Measurements from ENCODE around the gene NCR3LG1.
"Not testable (repeated sequence)": the region's sequence is repeated elsewhere in the genome, so short reads cannot be mapped to it uniquely, and the experiment has no call there.

NCR3LG1 gene

GRCh38 chr11:17413414-17414316 is 62.1 kb downstream of the NCR3LG1 start:
- DNase-seq = peak; percentile 62

DNA sequence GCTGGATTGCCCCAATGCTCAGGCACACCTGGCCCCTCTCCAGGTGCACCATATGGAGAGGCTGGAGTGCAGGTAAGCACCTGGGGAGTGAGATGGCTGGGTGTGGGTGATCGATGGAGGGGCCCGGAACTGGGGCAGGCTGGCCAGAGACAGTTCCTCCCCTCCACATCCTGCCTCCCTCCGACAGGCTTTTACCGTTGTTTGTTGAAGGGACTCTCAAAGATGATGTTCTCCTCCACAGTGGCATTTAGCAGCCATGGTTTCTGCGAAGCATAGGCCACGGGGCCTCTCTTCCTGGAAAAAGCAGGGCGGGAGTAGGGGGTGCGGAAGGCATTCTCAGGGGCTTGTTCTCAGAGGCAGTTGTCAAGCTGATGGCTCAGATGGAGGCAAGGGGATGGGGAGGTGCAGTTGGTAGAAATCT is 62.7 kb downstream of the NCR3LG1 start:
- DNase-seq = no peak

GRCh38 chr11:17414992-17415391 is 63.4 kb downstream of the NCR3LG1 start:
- DNase-seq = no peak

DNA sequence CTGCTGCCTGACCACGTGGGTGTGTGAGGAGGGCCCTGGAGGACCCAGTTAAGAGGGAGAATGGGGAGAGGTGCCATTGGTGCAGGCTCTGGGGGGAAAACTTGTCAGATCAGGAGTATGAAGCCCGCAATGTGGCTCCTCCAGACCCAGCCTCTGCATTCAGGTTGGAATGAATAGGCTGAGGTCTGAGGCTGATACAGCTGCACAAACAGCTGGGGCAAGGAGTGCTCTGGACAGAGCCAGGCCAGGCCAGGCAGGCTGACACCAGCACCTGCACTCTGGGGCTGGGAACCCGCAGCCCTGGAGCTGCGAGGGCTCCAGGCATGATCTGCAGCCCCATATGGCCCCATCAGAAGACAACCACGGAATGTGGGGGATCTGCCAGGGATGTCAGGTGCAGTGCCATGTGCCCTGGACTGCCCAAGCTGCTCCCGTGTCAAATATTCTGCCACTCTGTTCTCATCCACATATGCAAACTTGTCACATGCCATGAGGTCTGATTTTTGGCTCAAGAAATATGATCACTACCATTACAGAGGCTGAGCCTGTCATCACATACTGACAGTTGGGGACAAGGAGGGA is 64.0 kb downstream of the NCR3LG1 start:
- no peak for DNase-seq

- no peak for DNase-seq
Observed at GRCh38 chr11:17416492-17416891, 64.9 kb downstream of the NCR3LG1 start.

DNA sequence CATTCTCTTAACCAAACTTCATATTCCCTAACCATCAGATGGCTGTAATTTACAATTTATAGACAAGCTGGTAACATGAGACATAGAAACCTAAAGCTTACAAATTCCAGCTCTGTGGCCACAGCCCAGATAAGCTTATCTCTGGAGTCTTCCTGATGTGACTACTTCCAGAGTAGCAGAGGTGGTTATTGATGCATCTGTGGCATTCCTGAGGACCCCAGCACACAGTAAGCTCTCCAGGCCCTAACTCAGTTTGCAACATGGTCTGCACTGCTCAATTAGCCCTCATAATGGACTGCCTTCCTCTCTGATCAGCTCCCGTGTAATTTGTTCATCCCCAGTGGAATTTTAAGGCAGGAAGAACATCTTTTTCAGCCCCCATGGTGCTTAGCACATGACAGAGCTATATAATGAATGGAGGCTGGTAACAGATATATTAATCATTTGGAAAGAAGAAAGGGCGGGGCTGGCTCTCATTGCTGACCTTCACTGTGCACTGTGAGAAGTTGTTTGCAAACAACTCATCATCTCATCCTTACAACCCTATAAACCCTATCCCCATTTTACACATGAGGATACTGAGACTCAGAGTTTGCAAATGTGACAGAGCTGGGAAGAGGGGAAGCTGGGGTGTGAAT is 67.0 kb downstream of the NCR3LG1 start:
- no peak for DNase-seq

- no peak for DNase-seq
Observed at GRCh38 chr11:17421781-17422180, 70.2 kb downstream of the NCR3LG1 start.

GRCh38 chr11:17423533-17424310 is 72.1 kb downstream of the NCR3LG1 start:
- no peak for DNase-seq

GRCh38 chr11:17426233-17426632 is 74.6 kb downstream of the NCR3LG1 start:
- not testable (repeated sequence) for DNase-seq
